ENCODE measurements around the gene BNC2. TPM values are rescaled to one million over a fixed set of nuclear protein-coding genes. Genes with fewer than 3 reads are reported as not detected.

The BNC2 gene
- total RNA-seq, 1 experiment from 2014 or later, result 2.9 TPM

DNA sequence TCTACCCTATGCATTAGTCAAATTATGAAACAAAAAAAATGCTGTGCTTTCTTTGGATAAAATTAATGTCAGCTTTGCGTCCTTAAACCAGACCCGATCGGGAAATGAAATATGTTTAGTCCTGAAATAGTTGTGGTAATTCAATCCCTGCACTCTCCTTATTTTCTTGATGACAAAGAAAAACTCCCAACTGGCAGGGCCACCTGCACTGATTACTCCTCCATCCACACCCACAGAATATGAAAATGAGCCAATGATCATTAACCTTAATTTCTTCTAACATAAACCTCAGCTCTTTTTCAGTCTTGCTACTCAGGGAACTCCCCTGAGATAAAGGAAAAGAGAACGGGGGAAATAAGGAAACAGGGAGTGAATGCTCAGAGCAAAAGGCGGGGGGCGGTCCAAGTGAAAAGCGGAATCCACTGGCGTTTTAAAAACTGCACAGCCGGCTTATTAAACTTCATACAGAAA is 245.3 kb downstream of the BNC2 start:
- no peaks in the 10 kb centered on the region for H3K9me3 ChIP-seq (ENCODE audit: insufficient read depth, low read depth)
- POLR2A ChIA-PET (ENCODE audit: unreplicated experiment), result no interaction called here
- TF ChIP-seq, protein P1, sequence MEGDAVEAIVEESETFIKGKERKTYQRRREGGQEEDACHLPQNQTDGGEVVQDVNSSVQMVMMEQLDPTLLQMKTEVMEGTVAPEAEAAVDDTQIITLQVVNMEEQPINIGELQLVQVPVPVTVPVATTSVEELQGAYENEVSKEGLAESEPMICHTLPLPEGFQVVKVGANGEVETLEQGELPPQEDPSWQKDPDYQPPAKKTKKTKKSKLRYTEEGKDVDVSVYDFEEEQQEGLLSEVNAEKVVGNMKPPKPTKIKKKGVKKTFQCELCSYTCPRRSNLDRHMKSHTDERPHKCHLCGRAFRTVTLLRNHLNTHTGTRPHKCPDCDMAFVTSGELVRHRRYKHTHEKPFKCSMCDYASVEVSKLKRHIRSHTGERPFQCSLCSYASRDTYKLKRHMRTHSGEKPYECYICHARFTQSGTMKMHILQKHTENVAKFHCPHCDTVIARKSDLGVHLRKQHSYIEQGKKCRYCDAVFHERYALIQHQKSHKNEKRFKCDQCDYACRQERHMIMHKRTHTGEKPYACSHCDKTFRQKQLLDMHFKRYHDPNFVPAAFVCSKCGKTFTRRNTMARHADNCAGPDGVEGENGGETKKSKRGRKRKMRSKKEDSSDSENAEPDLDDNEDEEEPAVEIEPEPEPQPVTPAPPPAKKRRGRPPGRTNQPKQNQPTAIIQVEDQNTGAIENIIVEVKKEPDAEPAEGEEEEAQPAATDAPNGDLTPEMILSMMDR (conservative IDR thresholded peaks at IDR 0.05), result no peak
- no peak for TF ChIP-seq EZH2 (IDR thresholded peaks at IDR 0.05; ENCODE audit: low read depth)
- no peaks in the 10 kb centered on the region for H3K79me2 ChIP-seq (ENCODE audit: low read depth)
- H3K27ac ChIP-seq, result no peak overlapping the region
- intact Hi-C loops (cut with micrococcal nuclease; ENCODE audit: unreplicated experiment), result no loop called here
- DNase-seq, result no peak
- CTCF ChIA-PET, result no interaction called here
- no peaks in the 10 kb centered on the region for H3K27me3 ChIP-seq (ENCODE audit: insufficient read depth, low read depth)
- H3K4me2 ChIP-seq, result no peak overlapping the region
- H3F3A ChIP-seq (ENCODE audit: insufficient read depth, low read depth), result peaks cover 3% of the 10 kb centered on the region; the same call in 1 of the 2 replicates
- no peak overlapping the region for H2AFZ ChIP-seq
- H3K4me3 ChIP-seq, result no peak overlapping the region
- peaks cover 14% of the 10 kb centered on the region; the same call in 1 of the 2 replicates for H3K4me1 ChIP-seq (replicated peaks; ENCODE audit: insufficient read depth)
- no peaks in the 10 kb centered on the region for H4K20me1 ChIP-seq (ENCODE audit: insufficient read depth)
- no peaks in the 10 kb centered on the region for H3K9me2 ChIP-seq (ENCODE audit: insufficient read depth)
- no peaks in the 10 kb centered on the region for H3K36me3 ChIP-seq (ENCODE audit: low read depth)
- no TSS peak for BruUV-seq (replicated peaks)

DNA sequence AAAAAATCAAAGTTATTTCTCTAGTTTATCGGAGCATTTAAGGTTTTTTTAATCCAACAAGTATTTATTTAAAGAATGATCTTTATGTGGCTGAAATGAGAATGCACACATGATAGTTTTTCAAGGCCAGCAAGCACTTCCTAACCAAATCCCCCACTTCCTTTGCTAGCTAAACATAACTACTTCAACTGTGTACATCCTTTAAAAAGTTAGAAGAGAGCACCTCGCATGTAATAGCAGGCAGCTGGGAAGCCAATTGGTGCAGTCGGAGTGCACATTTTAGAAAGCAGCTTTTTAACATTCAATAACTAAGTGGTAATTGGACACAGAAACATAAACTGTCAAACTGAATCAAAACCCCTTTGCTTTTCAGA is 245.7 kb downstream of the BNC2 start:
- Histone ChIP-seq H3K79me2 (ENCODE audit: low read depth) (no peaks in the 10 kb centered on the region), H3K36me3 (ENCODE audit: low read depth) (no peaks in the 10 kb centered on the region), H3K9me3 (ENCODE audit: insufficient read depth, low read depth) (no peaks in the 10 kb centered on the region), H3K27ac (no peak overlapping the region), H3K4me1 (replicated peaks; ENCODE audit: insufficient read depth) (peaks cover 14% of the 10 kb centered on the region; the same call in 1 of the 2 replicates), H2AFZ (no peak overlapping the region), H3K27me3 (ENCODE audit: insufficient read depth, low read depth) (no peaks in the 10 kb centered on the region), H3F3A (ENCODE audit: insufficient read depth, low read depth) (peaks cover 3% of the 10 kb centered on the region; the same call in 1 of the 2 replicates), H3K4me2 (no peak overlapping the region), H3K4me3 (no peak overlapping the region), H3K9me2 (ENCODE audit: insufficient read depth) (no peaks in the 10 kb centered on the region), H4K20me1 (ENCODE audit: insufficient read depth) (no peaks in the 10 kb centered on the region)
- intact Hi-C loops (cut with micrococcal nuclease; ENCODE audit: unreplicated experiment), result no loop called here
- BruUV-seq (replicated peaks), result no TSS peak
- DNase-seq, result no peak
- ChIA-PET CTCF (no interaction called here), POLR2A (ENCODE audit: unreplicated experiment) (no interaction called here)
- no peak for TF ChIP-seq EZH2 (IDR thresholded peaks at IDR 0.05; ENCODE audit: low read depth)
- TF ChIP-seq, protein P1 (conservative IDR thresholded peaks at IDR 0.05), result no peak

DNA sequence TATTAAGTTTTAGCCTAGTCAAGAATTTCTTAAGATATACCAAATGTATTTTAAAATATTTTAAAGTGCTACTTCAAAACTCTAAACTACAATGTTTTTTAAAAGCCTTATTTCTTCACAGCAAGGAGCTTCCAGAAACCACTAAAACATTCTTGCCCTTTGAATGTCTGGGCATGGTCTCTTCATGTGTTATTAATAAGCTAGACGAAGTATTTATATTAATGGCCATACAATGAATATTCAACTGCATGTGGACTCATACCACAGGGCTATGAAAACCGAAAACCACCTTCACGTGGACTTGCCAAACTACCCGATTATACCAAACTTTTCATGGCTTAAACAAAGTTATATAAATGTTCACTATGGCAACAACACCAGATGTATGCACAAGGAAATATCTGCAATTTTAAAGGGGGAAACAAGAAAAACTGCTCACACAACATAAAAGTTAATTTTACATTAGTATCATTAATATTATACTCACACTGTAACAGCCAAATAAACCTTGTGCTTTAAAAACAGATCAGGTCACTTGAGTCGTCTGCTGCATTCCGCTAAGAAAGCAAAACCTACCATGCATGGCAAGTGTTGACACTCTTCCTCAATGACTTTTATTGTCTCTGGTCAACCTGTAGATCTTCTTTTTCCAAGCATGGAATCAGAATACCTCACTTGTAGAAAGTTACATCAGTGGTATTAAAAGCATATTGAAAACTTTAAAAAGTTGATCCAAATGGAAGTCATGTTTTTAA is 246.3 kb downstream of the BNC2 start:
- H3K4me2 ChIP-seq, result no peak overlapping the region
- TF ChIP-seq, protein P1 (conservative IDR thresholded peaks at IDR 0.05), result no peak
- TF ChIP-seq EZH2 (IDR thresholded peaks at IDR 0.05; ENCODE audit: low read depth), result no peak
- H2AFZ ChIP-seq, result no peak overlapping the region
- intact Hi-C loops (cut with micrococcal nuclease; ENCODE audit: unreplicated experiment), result no loop called here
- peaks cover 3% of the 10 kb centered on the region; the same call in 1 of the 2 replicates for H3F3A ChIP-seq (ENCODE audit: insufficient read depth, low read depth)
- CTCF ChIA-PET, result no interaction called here
- no peak for DNase-seq
- peaks cover 14% of the 10 kb centered on the region; the same call in 1 of the 2 replicates for H3K4me1 ChIP-seq (replicated peaks; ENCODE audit: insufficient read depth)
- no peaks in the 10 kb centered on the region for H3K9me3 ChIP-seq (ENCODE audit: insufficient read depth, low read depth)
- H3K27ac ChIP-seq, result no peak overlapping the region
- POLR2A ChIA-PET (ENCODE audit: unreplicated experiment), result no interaction called here
- no peaks in the 10 kb centered on the region for H3K9me2 ChIP-seq (ENCODE audit: insufficient read depth)
- BruUV-seq (replicated peaks), result no TSS peak
- H3K79me2 ChIP-seq (ENCODE audit: low read depth), result no peaks in the 10 kb centered on the region
- no peaks in the 10 kb centered on the region for H3K27me3 ChIP-seq (ENCODE audit: insufficient read depth, low read depth)
- no peaks in the 10 kb centered on the region for H3K36me3 ChIP-seq (ENCODE audit: low read depth)
- H3K4me3 ChIP-seq, result no peak overlapping the region
- H4K20me1 ChIP-seq (ENCODE audit: insufficient read depth), result no peaks in the 10 kb centered on the region

All from PC-9 (cell line).